ENCODE measurements around the gene TXNL1. TPM values are rescaled to one million over a fixed set of nuclear protein-coding genes. Genes with fewer than 3 reads are reported as not detected.

Gene TXNL1
- total and polyA plus RNA-seq, 2 experiments from 2014 or later, result 51.0 to 77.4 TPM

GRCh38 chr18:56672391-56672790 lies 34.0 kb upstream of the TXNL1 start:
- Histone ChIP-seq H3K27me3 (no peaks in the 10 kb centered on the region), H3K4me1 (ENCODE audit: low read depth) (peaks cover 8% of the 10 kb centered on the region), H3K4me3 (no peak overlapping the region), H3K36me3 (no peaks in the 10 kb centered on the region), H3K9me3 (ENCODE audit: low read depth) (no peaks in the 10 kb centered on the region), H3K27ac (no peak overlapping the region)
- DNase-seq (ENCODE audit: low read depth in 1 of 2, low spot score in 1 of 2), result no peak
- no peak for TF ChIP-seq CTCF (IDR thresholded peaks at IDR 0.05; ENCODE audit: low read depth, low read length)

- peaks cover 14% of the 10 kb centered on the region for H3K4me1 ChIP-seq (ENCODE audit: low read depth)
- H3K27ac ChIP-seq, result peak overlapping the region; percentile 9
- no peak overlapping the region for H3K4me3 ChIP-seq
- no peaks in the 10 kb centered on the region for H3K9me3 ChIP-seq (ENCODE audit: low read depth)
- no peak for DNase-seq (ENCODE audit: low read depth in 1 of 2, low spot score in 1 of 2)
- TF ChIP-seq CTCF (IDR thresholded peaks at IDR 0.05; ENCODE audit: low read depth, low read length), result no peak
- H3K27me3 ChIP-seq, result no peaks in the 10 kb centered on the region
- H3K36me3 ChIP-seq, result no peaks in the 10 kb centered on the region
Measured at GRCh38 chr18:56662902-56663301, 24.5 kb upstream of the TXNL1 start.

GRCh38 chr18:56662502-56662901 lies 24.1 kb upstream of the TXNL1 start:
- Histone ChIP-seq H3K4me3 (no peak overlapping the region), H3K36me3 (no peaks in the 10 kb centered on the region), H3K27ac (peak overlapping the region; percentile 9), H3K9me3 (ENCODE audit: low read depth) (no peaks in the 10 kb centered on the region), H3K4me1 (ENCODE audit: low read depth) (peaks cover 14% of the 10 kb centered on the region), H3K27me3 (no peaks in the 10 kb centered on the region)
- DNase-seq (ENCODE audit: low read depth in 1 of 2, low spot score in 1 of 2), result no peak
- TF ChIP-seq CTCF (IDR thresholded peaks at IDR 0.05; ENCODE audit: low read depth, low read length), result no peak

- Histone ChIP-seq H3K36me3 (no peaks in the 10 kb centered on the region), H3K9me3 (ENCODE audit: low read depth) (no peaks in the 10 kb centered on the region), H3K27me3 (no peaks in the 10 kb centered on the region), H3K27ac (no peak overlapping the region), H3K4me3 (no peak overlapping the region), H3K4me1 (ENCODE audit: low read depth) (peaks cover 14% of the 10 kb centered on the region)
- no peak for TF ChIP-seq CTCF (IDR thresholded peaks at IDR 0.05; ENCODE audit: low read depth, low read length)
- DNase-seq (ENCODE audit: low read depth in 1 of 2, low spot score in 1 of 2), result no peak
Measured at GRCh38 chr18:56662063-56662408, 23.6 kb upstream of the TXNL1 start.

- peaks cover 14% of the 10 kb centered on the region for H3K4me1 ChIP-seq (ENCODE audit: low read depth)
- no peak for TF ChIP-seq CTCF (IDR thresholded peaks at IDR 0.05; ENCODE audit: low read depth, low read length)
- no peak overlapping the region for H3K27ac ChIP-seq
- H3K4me3 ChIP-seq, result no peak overlapping the region
- no peaks in the 10 kb centered on the region for H3K9me3 ChIP-seq (ENCODE audit: low read depth)
- no peaks in the 10 kb centered on the region for H3K36me3 ChIP-seq
- no peaks in the 10 kb centered on the region for H3K27me3 ChIP-seq
- DNase-seq (ENCODE audit: low read depth in 1 of 2, low spot score in 1 of 2), result no peak
Measured at GRCh38 chr18:56661360-56662062, 23.1 kb upstream of the TXNL1 start.
